GM10266 (cell line): Measurements from ENCODE around the gene ITGA6.

Source experiments
- DNase-seq: peaks from one replicate; pipeline ENCODE4 v3.0.0; 2012; ENCODE audit errors: extremely low spot score
- TF ChIP-seq, protein P1 (sequence below): IDR thresholded peaks from 2 replicates; pipeline ENCODE4 v1.5.1; 2012; ENCODE audit warnings: mild to moderate bottlenecking, low read depth; ENCODE audit not compliant: control insufficient read depth, insufficient read depth; ENCODE audit errors: missing control alignments

Gene ITGA6

DNA sequence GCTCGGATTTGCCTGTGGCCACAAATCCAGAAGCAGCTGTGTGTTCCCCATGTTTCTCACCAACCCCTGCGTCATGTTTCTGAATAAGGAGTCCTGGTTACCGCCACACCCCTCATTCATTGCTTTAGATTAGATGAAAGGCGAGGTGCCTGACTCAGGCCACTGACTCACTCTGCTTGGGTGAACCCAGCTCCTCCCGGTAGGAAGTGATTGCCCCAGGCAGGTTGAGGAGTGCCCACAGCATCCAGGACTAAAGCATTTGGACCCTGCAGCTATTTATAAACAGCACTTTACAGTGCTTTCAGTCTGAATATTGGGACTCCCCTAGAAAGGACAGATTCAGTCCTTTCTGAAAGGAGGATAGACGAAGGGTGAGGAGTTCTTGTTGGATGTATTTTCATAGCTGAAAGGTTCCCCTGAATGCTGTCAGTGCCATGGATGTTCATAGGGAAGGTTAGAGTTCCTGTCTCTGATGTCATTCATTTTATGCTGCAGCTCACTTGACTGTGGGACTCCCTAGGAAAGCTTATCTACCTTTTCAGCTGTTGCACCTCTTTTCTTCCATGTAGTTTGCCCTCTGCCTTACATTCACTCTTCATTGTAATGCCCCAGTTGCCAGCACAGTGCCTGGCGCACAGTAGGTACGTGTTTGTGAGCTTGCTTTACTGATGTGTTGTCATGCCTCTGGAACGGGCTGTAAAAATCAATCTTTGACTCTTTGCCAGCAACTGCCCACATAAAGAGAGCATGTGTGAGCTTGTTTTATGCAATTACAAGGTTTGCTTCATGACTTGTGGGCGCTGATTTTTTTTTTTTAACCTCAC is 14.9 kb downstream of the ITGA6 start:
- no peak for DNase-seq
- TF ChIP-seq, protein P1, sequence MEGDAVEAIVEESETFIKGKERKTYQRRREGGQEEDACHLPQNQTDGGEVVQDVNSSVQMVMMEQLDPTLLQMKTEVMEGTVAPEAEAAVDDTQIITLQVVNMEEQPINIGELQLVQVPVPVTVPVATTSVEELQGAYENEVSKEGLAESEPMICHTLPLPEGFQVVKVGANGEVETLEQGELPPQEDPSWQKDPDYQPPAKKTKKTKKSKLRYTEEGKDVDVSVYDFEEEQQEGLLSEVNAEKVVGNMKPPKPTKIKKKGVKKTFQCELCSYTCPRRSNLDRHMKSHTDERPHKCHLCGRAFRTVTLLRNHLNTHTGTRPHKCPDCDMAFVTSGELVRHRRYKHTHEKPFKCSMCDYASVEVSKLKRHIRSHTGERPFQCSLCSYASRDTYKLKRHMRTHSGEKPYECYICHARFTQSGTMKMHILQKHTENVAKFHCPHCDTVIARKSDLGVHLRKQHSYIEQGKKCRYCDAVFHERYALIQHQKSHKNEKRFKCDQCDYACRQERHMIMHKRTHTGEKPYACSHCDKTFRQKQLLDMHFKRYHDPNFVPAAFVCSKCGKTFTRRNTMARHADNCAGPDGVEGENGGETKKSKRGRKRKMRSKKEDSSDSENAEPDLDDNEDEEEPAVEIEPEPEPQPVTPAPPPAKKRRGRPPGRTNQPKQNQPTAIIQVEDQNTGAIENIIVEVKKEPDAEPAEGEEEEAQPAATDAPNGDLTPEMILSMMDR = no peak

DNA sequence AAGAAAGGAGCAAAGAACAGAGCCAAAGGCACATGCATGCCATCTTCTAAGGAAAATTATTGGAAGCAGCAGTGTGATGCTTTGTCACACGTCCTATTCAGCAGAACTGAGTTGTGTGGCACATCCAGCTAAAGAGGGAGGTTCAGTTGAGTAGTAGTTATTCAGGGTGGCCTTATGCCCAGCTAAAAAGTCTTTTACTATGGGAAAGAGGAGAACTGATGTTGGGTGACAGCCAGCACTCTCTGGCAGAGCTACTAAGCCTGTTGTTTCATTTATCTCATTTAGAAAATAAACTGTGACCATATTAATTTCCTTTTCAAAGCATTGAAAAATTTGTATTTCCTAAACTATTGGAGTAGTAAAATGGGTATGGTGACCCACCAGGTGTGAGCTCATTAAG is 18.5 kb downstream of the ITGA6 start:
- DNase-seq = no peak

DNA sequence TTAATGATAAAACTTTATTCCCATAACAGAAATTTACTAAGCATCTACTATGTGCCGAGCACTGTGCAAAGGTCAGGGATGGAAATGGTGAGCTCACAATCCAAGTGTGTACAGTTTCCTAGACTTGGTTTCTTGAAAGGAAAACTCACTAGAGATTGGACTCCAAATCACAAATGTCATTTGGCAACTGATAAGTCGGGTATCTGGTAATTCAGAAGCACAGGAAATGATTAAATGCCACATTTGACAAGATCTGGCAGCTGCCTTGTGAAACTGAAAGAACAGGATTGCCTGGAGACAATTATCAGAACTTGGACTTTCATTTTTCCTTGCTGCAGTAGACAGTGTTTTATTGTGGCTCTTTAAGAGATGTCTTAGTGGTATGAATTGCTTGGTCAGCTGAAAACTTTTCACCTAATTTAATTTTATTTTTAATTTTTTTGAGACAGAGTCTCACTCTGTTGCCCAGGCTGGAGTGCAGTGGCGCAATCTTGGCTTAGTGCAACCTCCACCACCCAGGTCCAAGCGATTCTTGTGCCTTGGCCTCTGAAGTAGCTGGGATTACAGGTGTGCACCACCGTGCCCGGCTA is 19.2 kb downstream of the ITGA6 start:
- TF ChIP-seq, protein P1 = no peak
- DNase-seq = no peak

More for the DNA sequence above, 18.5 kb downstream of the ITGA6 start:
- TF ChIP-seq, protein P1 = no peak

DNA sequence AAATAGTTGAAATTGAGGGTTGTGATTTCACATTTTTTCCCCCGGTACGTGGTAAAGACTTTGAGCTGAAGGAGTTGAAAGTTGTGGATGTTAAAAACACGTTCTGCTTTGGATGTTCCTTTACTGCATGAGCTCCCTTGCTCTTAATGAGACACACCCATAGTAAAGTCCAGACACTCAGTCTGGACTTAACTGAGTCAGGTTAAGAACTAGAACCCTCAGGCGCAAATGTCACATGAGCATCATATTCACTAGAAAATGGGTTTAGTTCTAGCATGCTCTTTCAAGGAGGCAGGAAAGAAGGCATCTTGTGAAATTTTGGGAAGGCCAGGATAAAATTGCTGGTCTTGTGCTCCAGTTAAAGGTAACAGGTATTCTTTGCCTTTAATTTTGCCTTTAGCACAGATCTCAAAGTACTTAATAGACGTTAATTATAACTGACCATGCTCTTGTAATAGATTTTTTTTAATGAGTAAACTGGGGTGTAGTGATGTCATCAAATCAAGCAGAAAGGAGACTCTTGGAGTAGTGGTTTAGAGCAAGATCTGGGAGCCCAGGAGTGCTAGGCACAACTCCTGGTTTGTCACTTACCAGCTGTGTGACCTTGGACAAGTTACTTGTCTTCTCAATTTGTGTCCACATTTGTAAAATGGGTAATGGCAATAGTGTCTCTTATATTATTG is 20.6 kb downstream of the ITGA6 start:
- no peak for DNase-seq
- TF ChIP-seq, protein P1 = no peak

DNA sequence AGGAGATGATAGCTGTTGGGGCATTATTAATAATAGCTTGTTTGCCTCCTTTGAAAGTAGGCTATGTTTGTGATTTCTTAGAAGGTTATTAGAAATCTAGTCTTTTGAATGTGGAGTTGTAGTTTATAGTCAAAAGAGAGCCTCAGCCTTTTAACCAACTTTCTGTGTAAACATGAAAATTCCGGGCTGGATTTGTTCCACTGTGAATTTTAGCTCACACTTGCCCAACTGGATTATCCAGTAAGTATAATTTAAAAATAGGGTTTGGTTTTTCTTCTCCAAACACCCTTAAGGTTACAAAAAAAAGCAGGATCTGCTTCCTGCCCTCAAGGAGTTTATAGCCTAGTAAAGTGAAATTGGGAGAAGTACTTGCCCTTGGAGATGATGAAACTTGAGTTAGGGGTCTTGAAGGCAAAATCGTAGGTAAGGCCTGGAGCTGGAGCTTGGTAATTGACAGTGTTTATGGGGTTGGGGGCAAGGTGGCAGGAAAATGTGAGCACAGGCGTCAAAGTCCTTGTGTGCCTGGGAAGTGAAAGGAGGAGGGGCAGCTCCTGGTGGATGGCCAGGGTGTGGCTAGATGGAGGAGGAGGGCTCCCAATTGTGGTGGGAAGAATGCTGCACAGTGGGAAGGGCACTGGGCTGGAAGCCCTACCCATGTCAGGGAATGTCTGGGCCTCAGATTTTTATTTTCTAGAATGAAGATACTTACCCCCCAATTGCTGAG is 21.3 kb downstream of the ITGA6 start:
- TF ChIP-seq, protein P1 = no peak
- no peak for DNase-seq

DNA sequence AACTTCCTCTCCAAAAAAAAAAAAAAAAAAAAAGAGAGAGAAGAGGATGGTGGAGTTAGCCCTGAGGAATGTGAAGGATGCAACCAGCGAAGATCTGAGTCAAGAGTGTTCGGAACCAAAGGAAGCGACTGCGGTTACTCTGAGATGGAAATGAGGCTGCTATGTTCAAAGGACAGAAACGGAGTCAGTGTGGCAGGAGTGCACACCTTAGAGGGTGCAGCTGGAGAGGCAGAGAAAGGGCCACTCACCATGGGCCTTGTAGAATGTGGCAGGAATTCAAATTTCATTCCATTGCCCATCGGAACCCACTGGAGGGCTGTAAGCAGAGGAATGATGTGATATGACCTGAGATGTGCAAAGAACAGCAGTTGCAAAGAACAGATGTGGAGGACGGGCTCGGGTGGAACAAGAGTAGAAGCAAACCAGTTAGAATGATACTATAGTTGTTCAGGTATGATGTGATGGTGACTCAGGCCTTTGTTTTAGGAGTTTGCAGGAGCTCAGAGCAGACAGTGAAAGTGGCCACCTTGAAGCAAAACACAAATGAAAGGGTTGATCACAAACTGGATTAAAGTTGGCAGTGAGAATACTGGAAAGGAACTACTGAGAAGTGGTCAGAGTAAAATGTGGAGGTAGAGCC is 22.6 kb downstream of the ITGA6 start:
- TF ChIP-seq, protein P1 = no peak
- DNase-seq = no peak
